Smooth muscle cell (in vitro differentiated cells): ENCODE data around the gene LYRM4. TPM values are rescaled to one million over a fixed set of nuclear protein-coding genes. Genes with fewer than 3 reads are reported as not detected.

Experiments used
- DNase-seq: peaks from one replicate; lab custom pipeline; 2025; ENCODE audit not compliant: unreplicated experiment; lab: John Stamatoyannopoulos, UW
- H2AFZ ChIP-seq: fragments of 200-600 bp; sonication (generic); 2 replicates; pipeline ENCODE4 v1.6.0; 2016; ENCODE audit warnings: antibody characterized with exemption, low read depth, mild to moderate bottlenecking
- H3F3A ChIP-seq: fragments of 200-600 bp; sonication (generic); 2 replicates; pipeline ENCODE4 v1.6.0; 2017; ENCODE audit warnings: antibody characterized with exemption, low read depth
- H3K27ac ChIP-seq: fragments of 200-600 bp; sonication (generic); 2 replicates; pipeline ENCODE4 v1.5.1; 2016; ENCODE audit warnings: low read depth, mild to moderate bottlenecking
- H3K27me3 ChIP-seq: fragments of 200-600 bp; sonication (generic); 2 replicates; pipeline ENCODE4 v1.6.1; 2016; ENCODE audit warnings: low read depth, mild to moderate bottlenecking
- H3K36me3 ChIP-seq: fragments of 200-600 bp; sonication (generic); 2 replicates; pipeline ENCODE4 v1.5.1; 2016; ENCODE audit warnings: low read depth
- H3K4me1 ChIP-seq: fragments of 200-600 bp; sonication (generic); 2 replicates; pipeline ENCODE4 v1.5.1; 2016; ENCODE audit warnings: low read depth
- H3K4me2 ChIP-seq: fragments of 200-600 bp; sonication (generic); 2 replicates; pipeline ENCODE4 v1.6.0; 2016; ENCODE audit warnings: mild to moderate bottlenecking
- H3K4me3 ChIP-seq: fragments of 200-600 bp; sonication (generic); 2 replicates; pipeline ENCODE4 v1.5.1; 2016; ENCODE audit warnings: mild to moderate bottlenecking
- H3K79me2 ChIP-seq: fragments of 200-600 bp; sonication (generic); 2 replicates; pipeline ENCODE4 v1.6.0; 2016; ENCODE audit warnings: low read depth, mild to moderate bottlenecking
- H3K9ac ChIP-seq: fragments of 200-600 bp; sonication (generic); 2 replicates; pipeline ENCODE4 v1.6.0; 2016; ENCODE audit warnings: low read depth
- H3K9me3 ChIP-seq: fragments of 200-600 bp; sonication (generic); replicated peaks from 2 replicates; pipeline ENCODE4 v1.5.1; 2016; ENCODE audit warnings: low read depth
- H4K20me1 ChIP-seq: fragments of 200-600 bp; sonication (generic); 2 replicates; pipeline ENCODE4 v1.6.0; 2016; ENCODE audit warnings: low read depth
- WGBS: methylation state at CpG from one replicate; pipeline ENCODE4 v1.1.7; 2016; ENCODE audit warnings: low lambda C conversion rate; 5-methylcytosine and 5-hydroxymethylcytosine counted together
- polyA plus RNA-seq: library from polyadenylated mRNA; unstranded; fragments of >200 nt; fragmentation: Nextera tagmentation; extraction: Ambion mirVana; gene quantifications from 2 replicates; pipeline ENCODE4 v1.2.1, GENCODE V29; 2016
- total RNA-seq: library from RNA; depleted of rRNA; stranded (reverse); fragments of >200 nt; gene quantifications from 2 replicates; pipeline ENCODE4 v1.2.3, GENCODE V29; 2014
- TF ChIP-seq, protein P1 (sequence below): fragments of 200-600 bp; sonication (generic); IDR thresholded peaks from 2 replicates; pipeline ENCODE4 v1.5.1; 2017; ENCODE audit warnings: borderline replicate concordance, mild to moderate bottlenecking, antibody characterized with exemption; ENCODE audit not compliant: insufficient read depth, poor library complexity, severe bottlenecking

The LYRM4 gene
- total and polyA plus RNA-seq, 2 experiments from 2014 or later = 26.1 to 27.1 TPM

DNA sequence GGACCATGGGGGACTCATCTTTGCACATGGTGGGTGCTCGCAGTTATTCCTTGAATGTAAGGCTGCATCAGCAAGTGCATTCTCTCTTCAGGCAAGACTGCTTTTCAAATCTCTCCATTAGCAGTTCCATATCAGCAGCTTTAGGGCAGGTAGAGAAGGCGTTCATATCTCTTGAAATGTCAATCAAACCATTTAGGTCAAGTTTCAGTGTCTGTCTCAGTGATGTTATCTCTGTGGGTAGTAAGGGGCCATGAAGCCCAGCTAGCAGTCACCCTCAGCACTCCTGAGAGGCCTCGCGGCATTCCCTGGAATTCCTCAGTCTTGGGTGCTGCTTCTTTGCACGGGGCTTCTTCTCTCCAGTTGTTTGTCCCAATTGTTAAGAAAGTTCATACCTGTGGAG, 24.8 kb upstream of the LYRM4 start:
- no peaks in the 10 kb centered on the region for H3K36me3 ChIP-seq

DNA sequence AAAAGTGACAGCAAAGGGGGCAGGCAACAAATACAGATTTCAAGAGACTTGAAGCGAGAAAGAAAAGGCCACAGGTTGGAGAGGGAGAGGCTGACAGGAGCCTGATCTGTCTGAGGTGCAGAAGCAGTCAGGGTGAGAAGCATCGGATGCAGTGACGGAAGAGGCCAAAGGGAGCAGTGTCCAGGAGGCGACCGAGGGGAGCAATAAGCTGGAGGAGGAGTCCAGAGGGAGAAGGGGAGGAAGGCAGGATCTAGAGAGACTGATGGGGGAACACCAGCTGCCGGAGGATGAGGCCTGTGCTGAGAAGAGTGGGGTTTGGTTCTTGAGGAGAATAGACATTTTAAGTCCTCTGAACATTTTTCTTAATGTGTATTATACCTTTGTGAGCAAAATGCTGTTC, 24.3 kb upstream of the LYRM4 start:
- H3K36me3 ChIP-seq = no peaks in the 10 kb centered on the region
- peaks cover 39% of the 10 kb centered on the region for H4K20me1 ChIP-seq
- H3K4me2 ChIP-seq = no peak overlapping the region
- H3F3A ChIP-seq = no peaks in the 10 kb centered on the region
- DNase-seq = no peak
- whole genome bisulfite sequencing = 91% methylated on average over 6 of the region's 6 CpGs
- no peak overlapping the region for H2AFZ ChIP-seq
- TF ChIP-seq, protein P1, sequence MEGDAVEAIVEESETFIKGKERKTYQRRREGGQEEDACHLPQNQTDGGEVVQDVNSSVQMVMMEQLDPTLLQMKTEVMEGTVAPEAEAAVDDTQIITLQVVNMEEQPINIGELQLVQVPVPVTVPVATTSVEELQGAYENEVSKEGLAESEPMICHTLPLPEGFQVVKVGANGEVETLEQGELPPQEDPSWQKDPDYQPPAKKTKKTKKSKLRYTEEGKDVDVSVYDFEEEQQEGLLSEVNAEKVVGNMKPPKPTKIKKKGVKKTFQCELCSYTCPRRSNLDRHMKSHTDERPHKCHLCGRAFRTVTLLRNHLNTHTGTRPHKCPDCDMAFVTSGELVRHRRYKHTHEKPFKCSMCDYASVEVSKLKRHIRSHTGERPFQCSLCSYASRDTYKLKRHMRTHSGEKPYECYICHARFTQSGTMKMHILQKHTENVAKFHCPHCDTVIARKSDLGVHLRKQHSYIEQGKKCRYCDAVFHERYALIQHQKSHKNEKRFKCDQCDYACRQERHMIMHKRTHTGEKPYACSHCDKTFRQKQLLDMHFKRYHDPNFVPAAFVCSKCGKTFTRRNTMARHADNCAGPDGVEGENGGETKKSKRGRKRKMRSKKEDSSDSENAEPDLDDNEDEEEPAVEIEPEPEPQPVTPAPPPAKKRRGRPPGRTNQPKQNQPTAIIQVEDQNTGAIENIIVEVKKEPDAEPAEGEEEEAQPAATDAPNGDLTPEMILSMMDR = no peak
- no peak overlapping the region for H3K4me3 ChIP-seq
- no peaks in the 10 kb centered on the region for H3K9me3 ChIP-seq
- no peaks in the 10 kb centered on the region for H3K4me1 ChIP-seq
- no peak overlapping the region for H3K27ac ChIP-seq
- H3K27me3 ChIP-seq = no peaks in the 10 kb centered on the region
- no peak overlapping the region for H3K9ac ChIP-seq
- peaks cover 34% of the 10 kb centered on the region for H3K79me2 ChIP-seq

More for the DNA sequence above, 24.8 kb upstream of the LYRM4 start:
- Histone ChIP-seq H3K9ac (no peak overlapping the region), H3K27ac (no peak overlapping the region), H2AFZ (no peak overlapping the region), H4K20me1 (peaks cover 39% of the 10 kb centered on the region), H3F3A (no peaks in the 10 kb centered on the region), H3K4me3 (no peak overlapping the region), H3K79me2 (peaks cover 34% of the 10 kb centered on the region), H3K4me2 (no peak overlapping the region), H3K9me3 (no peaks in the 10 kb centered on the region), H3K27me3 (no peaks in the 10 kb centered on the region), H3K4me1 (no peaks in the 10 kb centered on the region)
- DNase-seq = no peak
- TF ChIP-seq, protein P1 = no peak
- WGBS = 86% methylated on average over 5 of the region's 5 CpGs

DNA sequence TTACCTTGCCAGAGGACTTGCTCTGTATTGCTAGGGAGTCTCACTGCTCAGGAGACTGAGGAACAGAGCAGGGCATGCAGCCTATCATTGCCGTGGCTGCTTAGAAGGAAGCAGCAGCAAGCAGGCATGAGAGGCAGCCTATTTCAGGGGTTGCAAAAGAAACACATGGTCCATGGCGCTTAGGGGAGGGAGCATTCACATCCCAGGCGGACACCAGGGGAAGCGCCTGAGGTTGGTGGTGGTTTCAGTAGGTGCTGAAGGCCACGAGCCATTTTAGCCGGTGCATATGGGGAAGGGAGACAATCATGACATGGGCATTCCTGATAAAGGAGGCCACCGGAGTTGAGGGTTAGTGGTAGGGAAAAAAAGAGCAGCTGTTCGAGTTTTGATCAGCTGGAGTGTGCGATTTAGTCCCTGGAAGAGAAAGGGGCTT, 21.5 kb upstream of the LYRM4 start:
- peaks cover 34% of the 10 kb centered on the region for H3K79me2 ChIP-seq
- peaks cover 30% of the 10 kb centered on the region for H4K20me1 ChIP-seq
- no peaks in the 10 kb centered on the region for H3K9me3 ChIP-seq
- H3K4me1 ChIP-seq = peaks cover under 1% of the 10 kb centered on the region
- H3K9ac ChIP-seq = no peak overlapping the region
- H3K4me2 ChIP-seq = no peak overlapping the region
- no peaks in the 10 kb centered on the region for H3F3A ChIP-seq
- TF ChIP-seq, protein P1 = no peak
- H3K4me3 ChIP-seq = no peak overlapping the region
- H3K36me3 ChIP-seq = no peaks in the 10 kb centered on the region
- no peak overlapping the region for H3K27ac ChIP-seq
- DNase-seq = no peak
- no peaks in the 10 kb centered on the region for H3K27me3 ChIP-seq
- 75% methylated on average over 9 of the region's 9 CpGs for WGBS
- no peak overlapping the region for H2AFZ ChIP-seq

DNA sequence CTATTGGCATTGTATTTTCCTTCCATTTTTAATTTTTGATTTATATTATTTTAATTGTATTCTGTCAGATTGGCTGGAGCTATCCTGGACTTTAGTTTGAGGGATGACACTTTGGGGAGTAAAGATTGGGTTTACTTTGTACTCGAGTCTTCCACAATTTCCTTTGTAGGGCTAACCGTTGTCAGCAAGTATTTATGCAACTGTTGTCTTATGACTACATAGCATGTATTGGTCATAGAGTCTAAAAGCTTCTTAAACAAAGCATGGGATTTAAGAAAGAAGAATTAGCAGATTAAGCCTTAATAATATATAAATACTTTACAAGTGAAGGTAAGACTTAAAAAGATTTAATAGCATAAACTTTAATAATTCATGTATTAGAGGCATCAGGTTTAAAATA, 20.2 kb upstream of the LYRM4 start:
- Histone ChIP-seq H3K27ac (no peak overlapping the region), H3K4me1 (peaks cover 8% of the 10 kb centered on the region), H3F3A (no peaks in the 10 kb centered on the region), H3K9me3 (no peaks in the 10 kb centered on the region), H3K4me2 (no peak overlapping the region), H3K79me2 (peaks cover 37% of the 10 kb centered on the region), H2AFZ (no peak overlapping the region), H3K27me3 (no peaks in the 10 kb centered on the region), H3K36me3 (no peaks in the 10 kb centered on the region), H3K9ac (no peak overlapping the region), H4K20me1 (peaks cover 21% of the 10 kb centered on the region), H3K4me3 (no peak overlapping the region)
- TF ChIP-seq, protein P1 = no peak
- 94% methylated on average over 2 of the region's 2 CpGs for WGBS
- DNase-seq = no peak
